HG03457 (cell line): Measurements from ENCODE around the gene COG3.
"Not testable (repeated sequence)": the region's sequence is repeated elsewhere in the genome, so short reads cannot be mapped to it uniquely, and the experiment has no call there.

Source experiments
- ATAC-seq: cut with Tn5 transposase; IDR thresholded peaks from one replicate; pipeline ENCODE4 v1.9.1; 2021; ENCODE audit warnings: moderate number of reproducible peaks; ENCODE audit not compliant: unreplicated experiment

Gene COG3

GRCh38 chr13:45464687-45465453 is at the start of gene COG3:
Gene COG3, plus strand, starts transcription at chr13:45464939. Its CDS starts 98 bp downstream, at chr13:45465037.
- ATAC-seq = peak; percentile 90

GRCh38 chr13:45415112-45415511 is 49.6 kb upstream of the COG3 start:
- ATAC-seq = no peak

- no peak for ATAC-seq
Observed at GRCh38 chr13:45416516-45417128, 48.1 kb upstream of the COG3 start.

GRCh38 chr13:45417790-45418534 is 46.8 kb upstream of the COG3 start, which contains the start of gene SLC25A30:
Gene SLC25A30, minus strand, starts transcription at chr13:45418373. Its CDS starts 6,948 bp downstream, at chr13:45411425.
- no peak for ATAC-seq

GRCh38 chr13:45419389-45419788 is 45.4 kb upstream of the COG3 start:
- not testable (repeated sequence) for ATAC-seq

- ATAC-seq = no peak
Observed at GRCh38 chr13:45419945-45420344, 44.8 kb upstream of the COG3 start.

GRCh38 chr13:45422731-45423292 is 41.9 kb upstream of the COG3 start:
- ATAC-seq = no peak

GRCh38 chr13:45426056-45426841 is 38.5 kb upstream of the COG3 start:
- not testable (repeated sequence) for ATAC-seq

GRCh38 chr13:45432737-45433380 is 31.9 kb upstream of the COG3 start:
- ATAC-seq = no peak

- ATAC-seq = no peak
Observed at GRCh38 chr13:45433381-45433790, 31.4 kb upstream of the COG3 start.

GRCh38 chr13:45434556-45435371 is 30.0 kb upstream of the COG3 start:
- no peak for ATAC-seq

GRCh38 chr13:45436332-45436731 is 28.4 kb upstream of the COG3 start:
- no peak for ATAC-seq

- no peak for ATAC-seq
Observed at GRCh38 chr13:45436953-45437352, 27.8 kb upstream of the COG3 start.

GRCh38 chr13:45437947-45438346 is 26.8 kb upstream of the COG3 start:
- no peak for ATAC-seq

GRCh38 chr13:45439008-45439407 is 25.7 kb upstream of the COG3 start:
- no peak for ATAC-seq

- ATAC-seq = no peak
Observed at GRCh38 chr13:45439781-45440462, 24.8 kb upstream of the COG3 start.

GRCh38 chr13:45441633-45442032 is 23.1 kb upstream of the COG3 start:
- no peak for ATAC-seq

GRCh38 chr13:45445053-45445452 is 19.7 kb upstream of the COG3 start:
- ATAC-seq = no peak

GRCh38 chr13:45446181-45446580 is 18.6 kb upstream of the COG3 start:
- ATAC-seq = no peak
